Measurements from ENCODE around the gene TRIML2. TPM values are rescaled to one million over a fixed set of nuclear protein-coding genes. Genes with fewer than 3 reads are reported as not detected.

TRIML2 gene
- total RNA-seq, 4 donors from 2014 or later: not detected

- Histone ChIP-seq H3K4me1 (no peaks in the 10 kb centered on the region), H3K9me3 (no peaks in the 10 kb centered on the region), H3K4me3 (no peak overlapping the region), H3K27ac (no peak overlapping the region), H3K36me3 (no peaks in the 10 kb centered on the region), H3K27me3 (no peaks in the 10 kb centered on the region)
- intact Hi-C loops (cut with DNase I; ENCODE audit: low total_unique reads) (no loop called here), in situ Hi-C loops (cut with MboI; ENCODE audit: low sequenced_read_pairs in 4 of 4) (no loop called here)
- TF ChIP-seq CTCF (IDR thresholded peaks at IDR 0.05 in 4 of 5, conservative IDR thresholded peaks at IDR 0.05 in 1 of 5) (no peak), POLR2A (IDR thresholded peaks at IDR 0.05) (no peak)
- no peak for ATAC-seq
- no peak for DNase-seq
Measured at GRCh38 chr4:188111955-188112354, 2.6 kb upstream of the TRIML2 start.

- intact Hi-C loops (cut with DNase I; ENCODE audit: low total_unique reads): no loop called here
Measured at GRCh38 chr4:188110741-188111471, 1.5 kb upstream of the TRIML2 start.

GRCh38 chr4:188110036-188110435, 633 bp upstream of the TRIML2 start:
- no peaks in the 10 kb centered on the region for H3K4me1 ChIP-seq
- no peaks in the 10 kb centered on the region for H3K27me3 ChIP-seq
- in situ Hi-C loops (cut with MboI; ENCODE audit: low sequenced_read_pairs in 4 of 4): no loop called here
- intact Hi-C loops (cut with DNase I; ENCODE audit: low total_unique reads): no loop called here
- no peaks in the 10 kb centered on the region for H3K9me3 ChIP-seq
- ATAC-seq: no peak
- TF ChIP-seq POLR2A (IDR thresholded peaks at IDR 0.05): no peak
- TF ChIP-seq CTCF (IDR thresholded peaks at IDR 0.05 in 4 of 5, conservative IDR thresholded peaks at IDR 0.05 in 1 of 5): no peak
- H3K4me3 ChIP-seq: no peak overlapping the region
- DNase-seq: no peak
- H3K36me3 ChIP-seq: no peaks in the 10 kb centered on the region
- H3K27ac ChIP-seq: no peak overlapping the region

More at GRCh38 chr4:188110741-188111471, 1.5 kb upstream of the TRIML2 start:
- Histone ChIP-seq H3K4me1 (no peaks in the 10 kb centered on the region), H3K27me3 (no peaks in the 10 kb centered on the region), H3K36me3 (no peaks in the 10 kb centered on the region), H3K9me3 (no peaks in the 10 kb centered on the region), H3K4me3 (no peak overlapping the region), H3K27ac (no peak overlapping the region)
- in situ Hi-C loops (cut with MboI; ENCODE audit: low sequenced_read_pairs in 4 of 4): no loop called here
- ATAC-seq: no peak
- no peak for DNase-seq
- TF ChIP-seq CTCF (IDR thresholded peaks at IDR 0.05 in 4 of 5, conservative IDR thresholded peaks at IDR 0.05 in 1 of 5) (no peak), POLR2A (IDR thresholded peaks at IDR 0.05) (no peak)

- intact Hi-C loops (cut with DNase I; ENCODE audit: low total_unique reads): no loop called here
Measured at GRCh38 chr4:188107931-188108843, 1.2 kb downstream of the TRIML2 start.

More at GRCh38 chr4:188107931-188108843, 1.2 kb downstream of the TRIML2 start:
- in situ Hi-C loops (cut with MboI; ENCODE audit: low sequenced_read_pairs in 4 of 4): no loop called here
- Histone ChIP-seq H3K4me1 (no peaks in the 10 kb centered on the region), H3K27me3 (no peaks in the 10 kb centered on the region), H3K4me3 (no peak overlapping the region), H3K9me3 (no peaks in the 10 kb centered on the region), H3K27ac (no peak overlapping the region), H3K36me3 (no peaks in the 10 kb centered on the region)
- TF ChIP-seq POLR2A (IDR thresholded peaks at IDR 0.05) (no peak), CTCF (IDR thresholded peaks at IDR 0.05 in 4 of 5, conservative IDR thresholded peaks at IDR 0.05 in 1 of 5) (no peak)
- ATAC-seq (no peak), DNase-seq (no peak)

Data from gastrocnemius medialis (tissue), 4 donors.